IMR-90 (cell line): ENCODE results near the gene EDDM13. TPM values are rescaled to one million over a fixed set of nuclear protein-coding genes. Genes with fewer than 3 reads are reported as not detected.

Experiments used
- polyA plus RNA-seq, 3 experiments: library from polyadenylated mRNA; depleted of rRNA; stranded (reverse); fragments of >200 nt; gene quantifications; 2 replicates each; pipeline ENCODE4 v1.2.3, GENCODE V29; 2012; ENCODE audit warnings: low replicate concordance in 1 of 3
- total RNA-seq: library from RNA; depleted of rRNA; stranded (reverse); fragments of >200 nt; gene quantifications from 2 replicates; pipeline ENCODE4 v1.2.3, GENCODE V29; 2012
- TF ChIP-seq, protein P1 (sequence below): conservative IDR thresholded peaks from 2 replicates; pipeline ENCODE4 v1.5.1; 2012; ENCODE audit warnings: mild to moderate bottlenecking, low read depth, low read length, improper control_type of control experiment

EDDM13 gene
- total and polyA plus RNA-seq, 2 of the 4 experiments (the other 2 are of a cell fraction), result not detected

- TF ChIP-seq, protein P1, sequence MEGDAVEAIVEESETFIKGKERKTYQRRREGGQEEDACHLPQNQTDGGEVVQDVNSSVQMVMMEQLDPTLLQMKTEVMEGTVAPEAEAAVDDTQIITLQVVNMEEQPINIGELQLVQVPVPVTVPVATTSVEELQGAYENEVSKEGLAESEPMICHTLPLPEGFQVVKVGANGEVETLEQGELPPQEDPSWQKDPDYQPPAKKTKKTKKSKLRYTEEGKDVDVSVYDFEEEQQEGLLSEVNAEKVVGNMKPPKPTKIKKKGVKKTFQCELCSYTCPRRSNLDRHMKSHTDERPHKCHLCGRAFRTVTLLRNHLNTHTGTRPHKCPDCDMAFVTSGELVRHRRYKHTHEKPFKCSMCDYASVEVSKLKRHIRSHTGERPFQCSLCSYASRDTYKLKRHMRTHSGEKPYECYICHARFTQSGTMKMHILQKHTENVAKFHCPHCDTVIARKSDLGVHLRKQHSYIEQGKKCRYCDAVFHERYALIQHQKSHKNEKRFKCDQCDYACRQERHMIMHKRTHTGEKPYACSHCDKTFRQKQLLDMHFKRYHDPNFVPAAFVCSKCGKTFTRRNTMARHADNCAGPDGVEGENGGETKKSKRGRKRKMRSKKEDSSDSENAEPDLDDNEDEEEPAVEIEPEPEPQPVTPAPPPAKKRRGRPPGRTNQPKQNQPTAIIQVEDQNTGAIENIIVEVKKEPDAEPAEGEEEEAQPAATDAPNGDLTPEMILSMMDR, result no peak
These were observed 42.0 kb downstream of the EDDM13 start, which contains the start of gene ZSCAN5A (continued) for GRCh38 chr19:56314381-56315076.
